Neutrophil (primary cell): ENCODE measurements around the gene PLPP6.
"Not testable (repeated sequence)": the region's sequence is repeated elsewhere in the genome, so short reads cannot be mapped to it uniquely, and the experiment has no call there.

Experiments
- H3K27ac ChIP-seq: fragments of 200-600 bp; sonication (generic); 2 replicates; pipeline ENCODE4 v1.5.1; 2016; ENCODE audit warnings: mild to moderate bottlenecking, moderate library complexity
- H3K27me3 ChIP-seq: fragments of 200-600 bp; sonication (generic); 2 replicates; pipeline ENCODE4 v1.6.0; 2016; ENCODE audit warnings: mild to moderate bottlenecking
- H3K36me3 ChIP-seq: fragments of 200-600 bp; sonication (generic); 2 replicates; pipeline ENCODE4 v1.5.1; 2017
- H3K4me1 ChIP-seq, 2 experiments: fragments of 200-600 bp in 1 of 2; sonication (generic) in 1 of 2; 1 replicate in 1 of 2; 2 replicates in 1 of 2; pipeline versions ENCODE4 v1.5.1 to v1.6.1; 2013 to 2016; ENCODE audit warnings: low read depth in 1 of 2, low read length in 1 of 2, mild to moderate bottlenecking in 1 of 2, moderate library complexity in 1 of 2; ENCODE audit not compliant: control insufficient read depth in 1 of 2, insufficient read depth in 1 of 2
- H3K4me3 ChIP-seq, 2 experiments: fragments of 200-600 bp in 1 of 2; sonication (generic) in 1 of 2; 1 replicate in 1 of 2; 2 replicates in 1 of 2; pipeline ENCODE4 v1.5.1; 2013 to 2016; ENCODE audit warnings: low read depth in 1 of 2, low read length in 1 of 2, mild to moderate bottlenecking in 1 of 2, moderate library complexity in 1 of 2
- H3K9me3 ChIP-seq: fragments of 200-600 bp; sonication (generic); 2 replicates; pipeline ENCODE4 v1.5.1; 2016
- TF ChIP-seq, protein P1 (sequence below): fragments of 200-600 bp; sonication (generic); IDR thresholded peaks from 2 replicates; pipeline ENCODE4 v1.5.1; 2016; ENCODE audit warnings: antibody characterized with exemption

Gene PLPP6

DNA sequence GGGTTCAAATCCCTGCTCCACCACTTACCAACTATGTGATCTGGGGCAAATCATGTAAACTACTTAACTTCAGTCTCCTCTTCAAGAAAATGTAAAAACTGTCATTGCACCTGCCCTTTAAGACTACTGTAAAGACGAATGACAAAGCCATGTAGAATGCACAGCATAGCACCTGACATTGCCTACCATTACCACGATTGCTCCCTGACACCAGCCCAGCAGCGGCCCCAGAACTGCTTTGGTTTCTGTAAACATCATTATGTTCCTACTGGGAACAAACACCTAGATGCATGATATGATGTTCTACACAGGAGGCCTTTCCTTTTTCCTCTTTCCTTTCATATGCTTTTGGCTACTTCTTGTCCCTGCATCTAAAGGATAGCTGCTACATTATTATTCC lies 23.1 kb upstream of the PLPP6 start:
- H3K4me1 ChIP-seq = no peaks in the 10 kb centered on the region
- no peak overlapping the region for H3K4me3 ChIP-seq
- H3K36me3 ChIP-seq = no peaks in the 10 kb centered on the region
- H3K27ac ChIP-seq = no peak overlapping the region
- no peaks in the 10 kb centered on the region for H3K9me3 ChIP-seq
- peaks cover 41% of the 10 kb centered on the region for H3K27me3 ChIP-seq
- TF ChIP-seq, protein P1, sequence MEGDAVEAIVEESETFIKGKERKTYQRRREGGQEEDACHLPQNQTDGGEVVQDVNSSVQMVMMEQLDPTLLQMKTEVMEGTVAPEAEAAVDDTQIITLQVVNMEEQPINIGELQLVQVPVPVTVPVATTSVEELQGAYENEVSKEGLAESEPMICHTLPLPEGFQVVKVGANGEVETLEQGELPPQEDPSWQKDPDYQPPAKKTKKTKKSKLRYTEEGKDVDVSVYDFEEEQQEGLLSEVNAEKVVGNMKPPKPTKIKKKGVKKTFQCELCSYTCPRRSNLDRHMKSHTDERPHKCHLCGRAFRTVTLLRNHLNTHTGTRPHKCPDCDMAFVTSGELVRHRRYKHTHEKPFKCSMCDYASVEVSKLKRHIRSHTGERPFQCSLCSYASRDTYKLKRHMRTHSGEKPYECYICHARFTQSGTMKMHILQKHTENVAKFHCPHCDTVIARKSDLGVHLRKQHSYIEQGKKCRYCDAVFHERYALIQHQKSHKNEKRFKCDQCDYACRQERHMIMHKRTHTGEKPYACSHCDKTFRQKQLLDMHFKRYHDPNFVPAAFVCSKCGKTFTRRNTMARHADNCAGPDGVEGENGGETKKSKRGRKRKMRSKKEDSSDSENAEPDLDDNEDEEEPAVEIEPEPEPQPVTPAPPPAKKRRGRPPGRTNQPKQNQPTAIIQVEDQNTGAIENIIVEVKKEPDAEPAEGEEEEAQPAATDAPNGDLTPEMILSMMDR = no peak

DNA sequence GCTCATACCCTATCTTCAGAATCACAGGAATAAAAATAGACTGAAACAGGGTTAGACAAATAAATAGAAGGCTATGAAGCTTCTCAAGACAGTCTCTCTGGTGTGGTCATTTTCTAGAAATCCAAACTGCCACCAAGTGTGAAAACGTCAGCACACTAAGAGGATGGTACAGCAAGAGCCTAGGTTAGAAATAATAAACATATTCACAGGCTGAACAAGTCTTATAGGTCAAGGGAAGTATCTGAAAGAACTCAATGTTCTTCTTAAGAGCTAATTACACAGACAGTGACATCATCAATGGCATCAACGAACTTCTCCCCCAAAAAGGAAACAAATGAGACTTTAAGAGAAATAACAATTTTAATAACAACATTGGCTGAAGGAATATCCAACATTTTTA lies 22.7 kb upstream of the PLPP6 start:
- Histone ChIP-seq H3K4me3 (no peak overlapping the region), H3K36me3 (no peaks in the 10 kb centered on the region), H3K4me1 (no peaks in the 10 kb centered on the region), H3K27me3 (peaks cover 36% of the 10 kb centered on the region), H3K27ac (no peak overlapping the region), H3K9me3 (no peaks in the 10 kb centered on the region)
- TF ChIP-seq, protein P1 = no peak

- no peaks in the 10 kb centered on the region for H3K9me3 ChIP-seq
- H3K27me3 ChIP-seq = peaks cover 30% of the 10 kb centered on the region
- no peak overlapping the region for H3K27ac ChIP-seq
- H3K4me3 ChIP-seq = no peak overlapping the region
- no peaks in the 10 kb centered on the region for H3K4me1 ChIP-seq
- TF ChIP-seq, protein P1 = no peak
- H3K36me3 ChIP-seq = no peaks in the 10 kb centered on the region
Measured at GRCh38 chr9:4640027-4640426, 22.1 kb upstream of the PLPP6 start.

- Histone ChIP-seq H3K36me3 (no peaks in the 10 kb centered on the region), H3K4me1 (no peaks in the 10 kb centered on the region), H3K4me3 (no peak overlapping the region), H3K27me3 (peaks cover 9% of the 10 kb centered on the region), H3K9me3 (no peaks in the 10 kb centered on the region), H3K27ac (no peak overlapping the region)
- TF ChIP-seq, protein P1 = no peak
Measured at GRCh38 chr9:4642351-4642750, 19.7 kb upstream of the PLPP6 start.

GRCh38 chr9:4654084-4654483 lies 8.0 kb upstream of the PLPP6 start:
- TF ChIP-seq, protein P1 = no peak
- Histone ChIP-seq H3K4me3 (no peak overlapping the region), H3K27me3 (peaks cover 70% of the 10 kb centered on the region), H3K27ac (no peak overlapping the region), H3K9me3 (no peaks in the 10 kb centered on the region), H3K4me1 (no peaks in the 10 kb centered on the region), H3K36me3 (no peaks in the 10 kb centered on the region)

GRCh38 chr9:4654538-4654937 lies 7.6 kb upstream of the PLPP6 start:
- Histone ChIP-seq H3K27ac (no peak overlapping the region), H3K9me3 (no peaks in the 10 kb centered on the region), H3K27me3 (peaks cover 69% of the 10 kb centered on the region), H3K36me3 (no peaks in the 10 kb centered on the region), H3K4me1 (no peaks in the 10 kb centered on the region), H3K4me3 (no peak overlapping the region)
- TF ChIP-seq, protein P1 = no peak

DNA sequence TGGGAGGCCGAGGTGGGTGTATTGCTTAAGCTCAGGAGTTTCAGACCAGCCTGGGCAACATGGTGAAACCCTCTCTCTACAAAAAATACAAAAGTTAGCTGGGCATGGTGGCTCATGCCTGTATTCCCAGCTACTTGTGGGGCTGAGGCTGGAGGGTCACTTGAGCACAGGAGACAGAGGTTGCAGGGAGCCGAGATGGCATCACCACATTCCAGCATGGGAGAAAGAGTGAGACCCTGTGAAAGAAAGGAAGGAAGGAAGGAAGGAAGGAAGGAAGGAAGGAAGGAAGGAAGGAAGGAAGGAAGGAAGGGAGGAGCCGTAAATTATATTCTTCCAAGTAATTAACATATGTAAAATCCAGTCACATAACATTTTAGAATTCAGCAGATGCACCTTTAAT lies 5.9 kb upstream of the PLPP6 start:
- not testable (repeated sequence) for H3K4me3 ChIP-seq, H3K9me3 ChIP-seq, H3K36me3 ChIP-seq, H3K27ac ChIP-seq, H3K4me1 ChIP-seq
- peaks cover 71% of the 10 kb centered on the region for H3K27me3 ChIP-seq
